ENCODE measurements around the gene GIMAP8. TPM values are rescaled to one million over a fixed set of nuclear protein-coding genes. Genes with fewer than 3 reads are reported as not detected.

The GIMAP8 gene
- total RNA-seq, 1 donor from 2014 or later = 8.5 TPM

DNA sequence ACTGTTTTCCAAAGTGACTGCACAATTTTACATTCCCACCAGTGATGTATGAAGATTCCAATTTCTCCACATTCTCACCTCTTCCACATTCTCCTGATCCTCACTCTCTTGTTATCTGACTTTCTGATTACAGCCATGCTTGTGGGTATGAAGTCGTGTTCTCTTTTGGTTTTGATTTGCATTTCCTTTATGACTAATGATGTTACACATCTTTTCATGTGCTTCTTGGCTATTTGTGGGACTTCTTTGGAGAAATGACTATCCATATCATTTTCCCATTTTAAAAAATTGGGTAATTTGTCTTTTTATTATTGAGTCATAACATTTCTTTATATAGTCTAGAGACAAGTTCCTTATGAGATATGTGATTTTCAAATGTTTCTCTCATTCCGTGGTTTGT lies 10.5 kb upstream of the GIMAP8 start:
- intact Hi-C loops (cut with micrococcal nuclease) = no loop called here
- Mint-ChIP-seq H3K4me1 (peaks cover 31% of the 10 kb centered on the region), H3K9me3 (peaks cover 12% of the 10 kb centered on the region), H3K27ac (peak overlapping the region; percentile 31), H3K4me3 (peak overlapping the region; percentile 1), H3K27me3 (no peaks in the 10 kb centered on the region), H3K36me3 (ENCODE audit: low read depth) (peaks cover 16% of the 10 kb centered on the region)
- DNase-seq = no peak

DNA sequence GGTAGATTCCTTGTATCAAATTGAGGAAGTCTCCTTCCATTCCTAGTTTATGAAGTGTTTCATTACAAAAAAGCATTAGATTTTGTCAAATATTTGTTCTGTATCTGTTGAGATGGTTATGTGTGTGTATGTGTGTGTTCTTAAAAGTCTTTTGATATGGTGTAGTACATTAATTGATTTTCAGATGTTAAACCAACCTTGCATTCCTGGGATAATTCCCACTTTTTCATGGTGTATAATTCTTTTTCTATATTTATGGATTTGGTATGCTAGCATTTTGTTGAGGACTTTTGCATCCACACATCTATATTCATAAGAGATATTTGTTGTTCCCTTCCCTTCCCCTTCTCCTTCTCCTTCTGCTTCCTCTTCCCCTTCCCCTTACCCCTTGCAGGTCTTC lies 8.9 kb upstream of the GIMAP8 start:
- DNase-seq = no peak
- Mint-ChIP-seq H3K9me3 (peaks cover 12% of the 10 kb centered on the region), H3K4me1 (peaks cover 26% of the 10 kb centered on the region), H3K4me3 (no peak overlapping the region), H3K36me3 (ENCODE audit: low read depth) (peaks cover 17% of the 10 kb centered on the region), H3K27me3 (no peaks in the 10 kb centered on the region), H3K27ac (no peak overlapping the region)
- intact Hi-C loops (cut with micrococcal nuclease) = no loop called here

DNA sequence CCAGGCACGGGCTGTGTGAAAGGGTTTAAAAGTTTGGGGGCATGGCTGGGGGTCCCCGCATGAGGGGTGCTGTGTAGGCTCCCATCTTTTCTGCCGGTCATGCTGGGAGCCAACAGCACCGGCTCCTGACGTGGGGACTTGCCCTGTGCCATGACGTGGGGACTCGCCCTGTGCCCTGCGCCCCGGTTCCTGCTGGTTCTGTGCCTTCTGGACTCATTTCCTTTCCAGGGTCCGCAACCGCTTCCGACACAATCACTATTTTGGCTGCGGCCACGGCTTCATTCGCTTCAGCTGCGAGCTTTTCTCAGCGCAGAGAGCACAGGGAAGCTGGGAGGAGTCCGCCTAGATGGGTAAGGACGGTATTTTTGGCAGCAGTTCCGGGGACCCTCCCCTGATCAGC lies 7.6 kb upstream of the GIMAP8 start:
- Mint-ChIP-seq H3K9me3 (peaks cover 12% of the 10 kb centered on the region), H3K27ac (no peak overlapping the region), H3K27me3 (no peaks in the 10 kb centered on the region), H3K4me1 (peaks cover 33% of the 10 kb centered on the region), H3K36me3 (ENCODE audit: low read depth) (peaks cover 17% of the 10 kb centered on the region), H3K4me3 (no peak overlapping the region)
- intact Hi-C loops (cut with micrococcal nuclease) = no loop called here
- DNase-seq = no peak

DNA sequence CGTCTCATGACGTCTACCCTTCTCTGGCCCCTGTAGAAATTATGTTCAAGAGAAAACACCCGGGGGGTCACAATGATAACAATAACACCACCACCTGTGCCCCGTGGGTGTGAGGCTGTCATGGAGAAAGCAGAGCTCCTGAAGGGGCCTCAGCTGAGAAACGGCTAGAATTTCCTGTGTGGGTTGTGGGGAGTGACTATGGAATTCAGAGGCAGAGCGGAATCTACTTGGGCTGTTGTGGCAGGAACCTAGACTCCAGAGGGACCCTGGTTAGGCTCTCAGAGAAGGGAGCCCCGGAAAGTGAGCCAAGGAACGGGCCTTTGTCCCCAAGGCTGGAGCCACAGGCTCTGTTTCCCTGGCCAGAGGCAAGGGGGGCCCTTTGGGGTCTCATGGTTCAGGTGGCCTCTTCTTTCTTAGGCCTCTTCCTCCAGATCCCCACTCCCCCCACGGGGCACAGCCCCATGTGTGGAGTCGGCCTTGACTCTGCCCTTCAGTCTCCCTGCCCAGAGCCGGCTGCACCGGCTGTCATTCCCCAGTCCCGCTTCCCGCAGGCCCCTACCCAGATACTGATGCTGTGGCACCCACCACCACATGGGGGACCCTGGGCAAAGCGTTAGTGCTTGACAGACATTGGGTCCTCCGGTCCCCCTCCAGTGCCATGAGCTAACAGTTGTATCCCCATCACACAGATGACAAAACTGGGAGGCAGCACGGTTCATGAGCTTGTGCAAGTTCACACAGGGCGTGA lies 6.5 kb upstream of the GIMAP8 start:
- Mint-ChIP-seq H3K4me1 (peaks cover 38% of the 10 kb centered on the region), H3K27me3 (no peaks in the 10 kb centered on the region), H3K36me3 (ENCODE audit: low read depth) (peaks cover 17% of the 10 kb centered on the region), H3K27ac (no peak overlapping the region), H3K9me3 (peaks cover 12% of the 10 kb centered on the region), H3K4me3 (no peak overlapping the region)
- intact Hi-C loops (cut with micrococcal nuclease) = no loop called here
- no peak for DNase-seq

DNA sequence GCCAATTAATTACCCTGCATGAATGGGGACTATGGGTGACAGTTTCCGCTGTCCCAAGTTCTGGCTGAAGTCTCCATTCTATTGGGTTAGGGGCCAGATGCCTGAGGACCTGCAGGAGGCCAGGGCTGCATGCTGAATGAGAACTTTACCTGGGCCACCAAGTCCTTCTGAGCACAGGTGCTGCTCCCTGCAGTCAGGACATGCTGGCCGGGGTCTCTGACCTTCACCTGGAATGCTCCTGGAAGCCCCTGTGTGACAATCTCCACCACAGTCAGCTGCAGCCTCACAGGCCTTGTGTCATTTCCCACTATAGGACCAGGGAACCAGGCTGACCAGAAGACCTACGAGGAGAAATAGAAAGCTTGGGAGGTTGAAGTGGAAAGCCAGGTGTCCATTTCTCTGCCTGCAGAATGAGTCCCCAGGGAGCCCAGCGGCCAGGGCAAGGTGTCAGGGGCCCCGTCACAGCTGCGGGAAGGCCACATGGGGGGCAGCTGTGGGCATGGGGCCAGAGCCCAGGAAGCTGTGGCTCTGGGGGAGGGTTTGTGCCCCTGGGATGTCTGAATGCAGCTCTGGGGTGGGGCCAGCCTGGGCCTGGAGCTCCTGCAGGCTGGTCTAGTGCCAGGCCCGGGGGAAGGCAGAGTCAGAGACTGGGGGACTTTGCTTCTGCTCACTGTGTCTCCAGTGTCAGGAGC lies 5.6 kb upstream of the GIMAP8 start:
- intact Hi-C loops (cut with micrococcal nuclease) = no loop called here
- no peak overlapping the region for H3K4me3 Mint-ChIP-seq
- peaks cover 12% of the 10 kb centered on the region for H3K9me3 Mint-ChIP-seq
- no peaks in the 10 kb centered on the region for H3K27me3 Mint-ChIP-seq
- no peak overlapping the region for H3K27ac Mint-ChIP-seq
- peaks cover 17% of the 10 kb centered on the region for H3K36me3 Mint-ChIP-seq (ENCODE audit: low read depth)
- peaks cover 38% of the 10 kb centered on the region for H3K4me1 Mint-ChIP-seq
- no peak for DNase-seq

DNA sequence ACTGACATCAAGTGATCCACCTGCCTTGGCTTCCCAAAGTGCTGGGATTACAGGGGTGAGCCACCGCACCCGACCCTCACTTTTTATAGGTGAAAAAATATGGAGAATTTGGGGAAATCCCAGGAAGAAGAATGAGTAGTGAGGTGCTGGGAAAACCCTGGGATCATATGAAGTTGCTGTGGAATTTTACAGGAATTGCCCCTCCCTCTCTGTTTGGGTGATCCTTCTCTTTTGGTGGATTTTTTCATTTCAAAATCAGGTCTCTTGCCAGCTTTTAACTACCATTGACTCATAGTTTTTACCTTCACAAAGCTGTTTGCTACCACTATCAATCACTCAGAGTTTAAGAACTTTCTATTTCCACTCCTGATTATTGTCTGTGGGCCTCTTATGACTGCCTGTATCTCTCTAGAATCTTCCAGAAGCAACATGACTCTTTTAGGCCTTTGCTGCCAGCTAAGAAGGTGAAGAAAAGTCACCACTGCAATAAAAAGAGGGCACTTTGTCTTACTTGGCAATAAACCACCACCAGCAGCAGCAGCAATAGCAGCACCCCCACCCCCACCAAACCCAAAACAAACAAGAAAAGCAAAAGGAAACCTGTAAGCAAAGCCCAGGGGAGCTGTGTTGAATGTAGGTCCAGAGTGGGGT lies 4.0 kb upstream of the GIMAP8 start:
- peaks cover 10% of the 10 kb centered on the region for H3K9me3 Mint-ChIP-seq
- H3K27me3 Mint-ChIP-seq = no peaks in the 10 kb centered on the region
- peak overlapping the region; percentile 88 for H3K27ac Mint-ChIP-seq
- peaks cover 44% of the 10 kb centered on the region for H3K4me1 Mint-ChIP-seq
- DNase-seq = peak; percentile 76
- intact Hi-C loops (cut with micrococcal nuclease) = no loop called here
- peak overlapping the region; percentile 53 for H3K4me3 Mint-ChIP-seq
- peaks cover 15% of the 10 kb centered on the region for H3K36me3 Mint-ChIP-seq (ENCODE audit: low read depth)

DNA sequence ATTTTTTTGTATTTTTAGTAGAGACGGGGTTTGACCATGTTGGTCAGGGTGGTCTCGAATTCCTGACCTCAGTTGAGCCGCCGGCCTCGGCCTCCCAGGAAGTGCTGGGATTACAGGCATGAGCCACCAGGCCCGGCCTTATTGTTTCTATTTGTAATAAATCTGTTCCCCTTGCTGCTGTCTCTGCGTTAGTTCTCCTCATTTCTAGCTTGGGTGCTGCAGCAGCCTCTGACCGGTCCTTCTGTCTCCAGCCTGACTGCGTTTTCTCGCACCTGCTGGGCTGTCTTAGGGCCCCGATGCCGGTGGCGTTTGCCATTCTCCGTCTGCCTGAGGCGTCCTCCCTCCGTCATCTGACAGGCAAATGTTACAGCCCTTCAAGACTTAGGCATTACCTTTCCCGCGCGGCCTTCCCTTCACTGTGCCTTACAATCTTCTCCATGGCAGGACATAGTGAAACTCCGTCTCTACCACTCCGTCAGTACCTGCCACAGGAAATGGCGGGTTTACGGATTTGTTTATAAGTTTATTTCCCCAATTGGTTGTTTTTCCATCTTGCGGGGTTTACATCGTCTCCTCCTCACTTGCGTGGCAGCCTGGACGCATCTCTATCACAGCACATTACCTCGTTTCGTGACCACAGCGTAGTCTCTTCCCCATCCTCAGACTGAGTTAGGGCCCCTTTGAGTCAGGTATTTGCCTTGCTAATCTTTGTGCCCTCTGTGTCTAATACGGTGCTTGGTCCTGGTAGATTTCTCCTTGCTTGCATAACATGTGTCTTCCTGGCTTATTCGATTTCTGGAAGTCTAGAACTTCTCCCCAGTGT lies 2.3 kb upstream of the GIMAP8 start:
- no peak for DNase-seq
- Mint-ChIP-seq H3K36me3 (ENCODE audit: low read depth) (peaks cover 14% of the 10 kb centered on the region), H3K4me3 (peak overlapping the region; percentile 100), H3K9me3 (no peaks in the 10 kb centered on the region), H3K27me3 (no peaks in the 10 kb centered on the region), H3K4me1 (peaks cover 49% of the 10 kb centered on the region), H3K27ac (peak overlapping the region; percentile 98)
- intact Hi-C loops (cut with micrococcal nuclease) = loop anchor here (1.0 kb wide), 2 partner anchors 121 to 289 kb away; partner anchors contain the start of gene GIMAP5

DNA sequence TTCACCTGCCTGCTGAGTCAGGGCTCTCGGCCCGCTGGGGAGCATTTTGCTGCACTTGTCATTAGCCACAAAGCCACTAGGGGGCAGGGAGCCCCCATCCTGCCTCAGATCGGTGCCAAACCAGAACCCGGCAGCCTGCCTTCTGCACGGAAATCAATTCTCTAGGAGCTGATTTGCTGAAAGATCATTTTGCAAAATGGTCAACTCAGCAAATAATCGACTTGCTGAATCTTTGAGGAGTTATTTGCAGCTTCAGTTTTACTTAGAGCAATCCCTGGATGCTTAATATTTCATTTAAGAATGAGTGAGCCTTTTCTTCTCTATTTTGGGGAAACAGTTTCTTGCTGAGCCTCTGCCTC lies 1.7 kb upstream of the GIMAP8 start:
- DNase-seq = peak; percentile 96
- Mint-ChIP-seq H3K4me3 (peak overlapping the region; percentile 100), H3K27ac (peak overlapping the region; percentile 98), H3K27me3 (no peaks in the 10 kb centered on the region), H3K4me1 (peaks cover 54% of the 10 kb centered on the region), H3K9me3 (no peaks in the 10 kb centered on the region), H3K36me3 (ENCODE audit: low read depth) (peaks cover 17% of the 10 kb centered on the region)
- intact Hi-C loops (cut with micrococcal nuclease) = loop anchor here (1.0 kb wide), 2 partner anchors 121 to 289 kb away; partner anchors contain the start of gene GIMAP5

DNA sequence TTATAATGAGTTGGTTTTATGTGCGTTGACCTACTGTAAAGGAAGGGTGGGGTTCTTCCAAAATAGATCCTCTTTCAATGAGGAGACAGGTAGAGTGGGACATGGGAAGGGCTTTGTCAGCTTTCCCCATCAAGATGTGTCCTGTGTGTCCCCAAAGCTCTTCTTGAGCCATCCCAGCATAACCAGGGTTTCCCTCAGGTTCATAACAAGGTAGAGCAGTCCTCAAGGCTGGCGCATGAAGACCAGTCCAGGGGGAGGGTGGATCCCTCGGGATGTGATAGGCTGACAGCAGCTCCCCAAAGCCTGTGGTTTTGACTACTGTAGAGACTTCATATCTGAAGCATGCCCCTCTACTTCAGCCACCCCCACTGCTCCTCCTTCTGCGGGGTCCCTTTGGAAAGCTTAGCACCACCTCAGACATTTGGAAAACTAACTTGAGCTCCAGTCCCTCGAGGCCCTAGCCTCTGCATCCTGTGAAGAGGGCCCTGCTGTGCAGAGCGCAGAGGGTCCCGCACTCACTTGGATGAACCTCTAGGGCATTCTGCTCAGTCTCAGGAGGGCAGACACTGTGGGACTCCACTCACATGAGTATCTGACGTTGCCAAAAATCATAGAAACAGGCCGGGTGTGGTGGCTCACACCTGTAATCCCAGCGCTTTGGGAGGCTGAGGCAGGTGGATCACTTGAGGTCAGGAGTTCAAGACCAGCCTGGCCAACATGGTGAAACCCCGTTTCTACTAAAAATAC lies 1.1 kb upstream of the GIMAP8 start:
- H3K27me3 Mint-ChIP-seq = no peaks in the 10 kb centered on the region
- peak; percentile 73 for DNase-seq
- H3K9me3 Mint-ChIP-seq = no peaks in the 10 kb centered on the region
- peaks cover 61% of the 10 kb centered on the region for H3K4me1 Mint-ChIP-seq
- intact Hi-C loops (cut with micrococcal nuclease) = no loop called here
- peaks cover 22% of the 10 kb centered on the region for H3K36me3 Mint-ChIP-seq (ENCODE audit: low read depth)
- H3K27ac Mint-ChIP-seq = peak overlapping the region; percentile 98
- peak overlapping the region; percentile 100 for H3K4me3 Mint-ChIP-seq

DNA sequence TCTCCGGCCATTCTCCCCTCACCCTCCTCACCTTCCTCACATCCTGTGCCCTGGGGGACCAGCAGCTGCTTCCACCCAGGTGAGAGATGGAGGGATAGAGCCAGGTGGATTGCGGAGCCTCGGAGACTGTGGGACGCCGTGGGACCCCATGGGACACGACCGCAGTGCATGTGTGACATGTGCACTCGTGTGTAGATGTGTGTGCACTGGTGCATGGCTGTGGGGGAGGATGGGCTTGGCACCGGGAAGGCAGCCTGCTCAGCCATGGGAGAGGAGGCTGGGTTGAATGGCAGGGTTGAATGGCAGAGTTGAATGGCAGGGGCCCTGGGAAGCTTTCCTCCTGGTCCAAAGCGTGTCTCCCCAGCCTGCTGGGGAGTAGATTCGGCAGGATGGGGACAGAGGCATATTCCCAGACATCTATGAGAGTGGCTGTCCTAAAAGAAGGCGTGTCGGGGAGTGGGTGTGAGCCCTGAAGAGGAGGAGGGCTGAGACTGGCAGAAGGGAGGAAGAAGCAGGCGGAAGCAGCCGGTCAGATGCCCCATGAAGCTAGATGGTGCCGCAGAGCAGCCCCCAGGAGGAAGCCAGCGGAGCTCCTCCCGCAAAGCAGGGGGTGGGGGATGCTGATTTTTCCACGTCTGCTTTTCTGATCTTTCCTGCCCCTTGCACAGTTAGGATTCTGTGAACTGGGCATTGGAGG lies 815 bp downstream of the GIMAP8 start:
- Mint-ChIP-seq H3K36me3 (ENCODE audit: low read depth) (peaks cover 40% of the 10 kb centered on the region), H3K27ac (peak overlapping the region; percentile 98), H3K9me3 (peaks cover 8% of the 10 kb centered on the region), H3K4me3 (peak overlapping the region; percentile 100), H3K4me1 (peaks cover 66% of the 10 kb centered on the region), H3K27me3 (no peaks in the 10 kb centered on the region)
- DNase-seq = peak; percentile 91
- intact Hi-C loops (cut with micrococcal nuclease) = loop anchor here (1.0 to 2.0 kb wide), 7 partner anchors 14 to 234 kb away; partner anchors contain the start of gene GIMAP2

DNA sequence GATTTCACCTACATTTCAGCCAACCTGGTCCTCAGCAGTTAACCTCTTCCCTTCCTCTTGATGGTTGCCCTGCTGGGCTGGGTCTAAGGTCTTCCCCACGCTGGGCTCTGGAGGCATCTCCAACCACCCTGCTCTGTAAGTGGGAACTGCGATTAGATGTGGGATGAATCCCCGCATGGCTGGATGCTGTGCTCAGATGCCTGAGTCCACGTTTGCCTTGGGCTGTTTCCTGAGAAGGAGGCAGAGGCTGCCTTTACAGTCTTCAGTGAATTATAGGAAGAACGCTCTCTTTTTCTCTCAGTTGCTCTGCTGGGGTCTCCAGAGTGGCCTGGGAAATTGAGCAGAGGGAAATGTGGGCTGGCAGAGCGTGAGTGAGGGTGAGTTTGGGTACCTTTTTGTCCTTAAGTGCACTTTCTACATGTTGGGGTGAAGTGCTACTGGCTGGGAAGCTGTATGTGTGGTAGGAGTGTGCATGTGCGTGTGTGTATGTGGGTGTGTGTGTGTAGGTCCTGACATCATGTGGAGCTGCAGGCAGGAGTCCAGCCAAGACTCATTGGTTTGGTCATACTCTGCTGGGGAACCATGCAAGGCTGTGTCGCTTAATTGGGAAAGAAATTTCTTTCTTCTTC lies 1.5 kb downstream of the GIMAP8 start:
- Mint-ChIP-seq H3K27ac (peak overlapping the region; percentile 98), H3K4me1 (peaks cover 62% of the 10 kb centered on the region), H3K36me3 (ENCODE audit: low read depth) (peaks cover 45% of the 10 kb centered on the region), H3K9me3 (peaks cover 11% of the 10 kb centered on the region), H3K4me3 (peak overlapping the region; percentile 100), H3K27me3 (no peaks in the 10 kb centered on the region)
- intact Hi-C loops (cut with micrococcal nuclease) = loop anchor here (1.0 to 2.0 kb wide), 7 partner anchors 13 to 233 kb away; partner anchors contain the start of gene GIMAP2
- peak; percentile 74 for DNase-seq

DNA sequence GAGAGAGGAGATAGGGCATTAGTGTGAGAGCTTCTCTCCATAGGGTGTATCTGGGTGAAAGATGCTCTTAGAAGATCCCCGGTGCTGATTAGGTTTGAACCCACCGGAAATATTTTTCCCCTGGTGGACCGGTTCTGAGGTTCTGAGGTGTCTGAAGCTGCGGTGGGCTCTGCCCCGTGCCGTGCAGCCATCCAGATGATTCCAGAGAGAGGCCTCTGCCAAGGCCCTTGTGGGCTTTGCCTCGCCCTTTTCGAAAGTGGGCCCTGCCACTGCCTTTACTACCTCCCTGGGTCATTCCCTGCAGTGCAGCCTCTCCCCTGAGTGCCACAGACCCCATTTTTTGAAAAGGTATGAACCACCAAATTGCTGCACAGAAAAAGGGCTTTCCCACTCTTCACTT lies 2.8 kb downstream of the GIMAP8 start:
- Mint-ChIP-seq H3K4me1 (peaks cover 60% of the 10 kb centered on the region), H3K27ac (peak overlapping the region; percentile 89), H3K36me3 (ENCODE audit: low read depth) (peaks cover 57% of the 10 kb centered on the region), H3K9me3 (peaks cover 16% of the 10 kb centered on the region), H3K27me3 (no peaks in the 10 kb centered on the region), H3K4me3 (peak overlapping the region; percentile 87)
- intact Hi-C loops (cut with micrococcal nuclease) = no loop called here
- DNase-seq = peak; percentile 81

Data from activated CD4-positive, alpha-beta T cell treated with anti-CD3 and anti-CD28 coated beads, Interleukin-2, amount 10 ng/mL, durations not matched to agents 24 days and 14 days (primary cell).